T47D (cell line): ENCODE results near the gene RGP1.

ENCODE experiments used
- DNase-seq, 2 experiments: peaks; one replicate each; pipeline versions ENCODE4 v3.0.0 to v3.0.0-alpha.2; 2011 to 2012; ENCODE audit warnings: low read depth in 1 of 2, low spot score in 1 of 2
- JUND ChIP-seq: IDR thresholded peaks from 2 replicates; pipeline ENCODE4 v1.6.1; 2012; ENCODE audit warnings: low read depth
- in situ Hi-C: cut with HindIII; loops from 2 replicates; pipeline ENCODE4 v1.10.0; 2016; ENCODE audit warnings: low sequenced_read_pairs, low pct_unique_long_range_greater_than_20kb

RGP1 gene

GRCh38 chr9:35738924-35739323, 10.2 kb upstream of the RGP1 start:
- TF ChIP-seq JUND = no peak
- DNase-seq = no peak
- in situ Hi-C loops = no loop called here

GRCh38 chr9:35740243-35740642, 8.8 kb upstream of the RGP1 start:
- TF ChIP-seq JUND = no peak
- in situ Hi-C loops = no loop called here
- no peak for DNase-seq

- no peak for TF ChIP-seq JUND
- no peak for DNase-seq
- in situ Hi-C loops = no loop called here
These were observed 7.3 kb upstream of the RGP1 start for GRCh38 chr9:35741740-35742139.

GRCh38 chr9:35743452-35743851, 5.6 kb upstream of the RGP1 start:
- in situ Hi-C loops = no loop called here
- no peak for DNase-seq
- no peak for TF ChIP-seq JUND

- in situ Hi-C loops = no loop called here
- no peak for TF ChIP-seq JUND
- no peak for DNase-seq
These were observed 5.1 kb upstream of the RGP1 start for GRCh38 chr9:35743880-35744518.

DNA sequence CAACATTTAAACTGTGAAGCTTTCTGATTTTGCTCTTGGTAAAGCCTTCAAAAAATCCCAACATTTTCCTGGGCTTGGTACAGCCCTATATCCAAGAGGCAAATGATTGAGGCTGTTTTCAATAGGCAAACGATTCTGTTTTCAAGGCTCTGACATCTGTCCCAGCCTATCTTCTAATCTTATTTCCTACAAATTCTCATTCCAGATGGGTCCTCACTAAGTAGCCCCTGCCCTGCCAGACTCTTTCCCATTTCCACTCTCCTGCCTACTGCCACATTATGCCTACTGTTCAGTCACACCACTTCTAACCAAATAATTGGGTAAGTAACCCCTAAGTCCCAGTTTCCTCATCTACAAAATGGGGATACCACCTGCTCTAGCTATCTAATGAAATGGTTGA, 3.5 kb upstream of the RGP1 start:
- in situ Hi-C loops = no loop called here
- DNase-seq = no peak
- no peak for TF ChIP-seq JUND

GRCh38 chr9:35746583-35746982, 2.5 kb upstream of the RGP1 start:
- in situ Hi-C loops = no loop called here
- TF ChIP-seq JUND = no peak
- DNase-seq = no peak

- in situ Hi-C loops = no loop called here
- no peak for DNase-seq
- TF ChIP-seq JUND = no peak
These were observed 737 bp upstream of the RGP1 start for GRCh38 chr9:35748242-35748857.

DNA sequence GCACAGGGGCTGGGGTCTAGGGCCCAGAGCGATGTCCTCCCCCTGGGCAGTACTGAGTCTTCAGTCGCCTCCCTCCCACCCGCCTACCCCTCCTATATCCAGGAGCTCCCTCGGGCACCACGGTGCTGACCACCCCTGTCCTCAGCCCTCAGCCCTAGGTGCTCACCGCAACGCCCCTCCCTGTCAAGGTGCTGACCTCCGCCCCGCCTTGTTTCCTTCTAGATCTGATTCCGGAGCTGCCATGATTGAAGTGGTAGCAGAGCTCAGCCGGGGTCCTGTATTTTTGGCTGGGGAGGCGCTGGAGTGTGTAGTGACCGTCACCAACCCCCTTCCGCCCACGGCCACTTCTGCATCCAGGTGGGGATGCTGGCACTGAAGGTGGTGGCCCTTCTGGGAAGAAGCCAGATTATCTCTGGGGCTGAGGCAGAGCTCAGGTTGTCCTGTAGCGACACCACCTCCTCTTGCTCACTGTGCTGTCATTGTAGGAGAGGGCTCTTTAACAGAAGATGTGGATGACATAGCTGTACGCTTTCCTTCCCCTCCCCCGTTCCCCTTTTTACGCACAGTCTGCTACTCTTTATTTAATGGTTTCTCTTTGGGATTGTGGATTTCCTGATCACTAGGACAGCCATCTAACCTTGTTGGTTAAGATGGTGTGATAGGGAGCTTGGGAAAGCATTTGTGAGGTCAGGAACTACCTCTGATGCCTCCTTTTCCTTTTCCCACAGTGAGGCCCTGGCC, 598 bp downstream of the RGP1 start:
- in situ Hi-C loops = no loop called here
- no peak for TF ChIP-seq JUND
- DNase-seq = no peak

- in situ Hi-C loops = no loop called here
These were observed 1.1 kb downstream of the RGP1 start for GRCh38 chr9:35750256-35750531.

GRCh38 chr9:35753466-35753865, 4.4 kb downstream of the RGP1 start:
- TF ChIP-seq JUND = no peak
- in situ Hi-C loops = no loop called here
- no peak for DNase-seq

More at GRCh38 chr9:35750256-35750531, 1.1 kb downstream of the RGP1 start:
- no peak for DNase-seq
- no peak for TF ChIP-seq JUND

GRCh38 chr9:35754264-35754663, 5.2 kb downstream of the RGP1 start, which contains the start of gene MSMP:
Gene MSMP, minus strand, starts transcription at chr9:35754276. Its CDS starts 147 bp downstream, at chr9:35754129.
- in situ Hi-C loops = no loop called here
- no peak for DNase-seq
- TF ChIP-seq JUND = no peak

DNA sequence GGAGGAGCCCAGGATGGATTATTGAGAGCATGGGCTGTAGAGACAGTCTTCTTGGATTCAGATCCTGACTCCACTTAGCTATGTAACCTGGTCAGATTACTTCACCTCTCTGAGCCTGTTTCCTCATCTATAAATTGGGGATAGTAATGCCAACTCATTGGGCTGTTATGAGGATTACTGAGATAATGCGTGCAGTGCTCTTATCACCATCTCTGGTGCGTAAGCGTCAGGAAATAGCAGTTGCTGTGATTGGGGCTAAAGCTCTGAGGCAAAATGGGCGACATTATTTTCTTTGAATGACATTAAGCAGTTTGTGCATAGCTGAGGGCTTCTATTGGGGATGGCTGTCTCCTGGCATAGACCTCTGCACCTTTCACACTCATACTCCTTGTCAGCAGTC, 6.0 kb downstream of the RGP1 start:
- TF ChIP-seq JUND = no peak
- in situ Hi-C loops = no loop called here
- DNase-seq = no peak
